Neural crest cell (in vitro differentiated cells): ENCODE measurements around the gene RBBP8NL. TPM values are rescaled to one million over a fixed set of nuclear protein-coding genes. Genes with fewer than 3 reads are reported as not detected.

Experiments used
- DNase-seq: peaks from one replicate; pipeline ENCODE4 v3.0.0; 2021; ENCODE audit warnings: low read depth, mixed read lengths, low spot score
- H3K27ac Mint-ChIP-seq: one replicate; pipeline ENCODE4 v1.8.0; 2021; ENCODE audit warnings: mild to moderate bottlenecking, mixed read lengths; ENCODE audit not compliant: unreplicated experiment
- H3K27me3 Mint-ChIP-seq: 2 replicates; pipeline ENCODE4 v1.8.0; 2021; ENCODE audit warnings: low read depth, mild to moderate bottlenecking, mixed read lengths
- H3K36me3 Mint-ChIP-seq: 2 replicates; pipeline ENCODE4 v1.8.0; 2021; ENCODE audit warnings: low read depth, mild to moderate bottlenecking, mixed read lengths
- H3K4me1 Mint-ChIP-seq: 2 replicates; pipeline ENCODE4 v1.8.0; 2021; ENCODE audit warnings: mixed read lengths
- H3K4me3 Mint-ChIP-seq: one replicate; pipeline ENCODE4 v1.8.0; 2021; ENCODE audit warnings: mild to moderate bottlenecking, mixed read lengths
- H3K9me3 Mint-ChIP-seq: 2 replicates; pipeline ENCODE4 v1.8.0; 2021; ENCODE audit warnings: mixed read lengths
- CTCF ChIP-seq: fragments of 200-600 bp; sonication (generic); conservative IDR thresholded peaks from 2 replicates; pipeline ENCODE4 v1.5.0; 2021; ENCODE audit warnings: antibody characterized with exemption, mild to moderate bottlenecking
- total RNA-seq: library from RNA; stranded (reverse); gene quantifications from 2 replicates; pipeline ENCODE4 v1.2.1, GENCODE V29; 2021

The RBBP8NL gene
- total RNA-seq, 1 donor from 2014 or later, result not detected

- TF ChIP-seq CTCF, result no peak
- H3K4me3 Mint-ChIP-seq, result no peak overlapping the region
- peak overlapping the region; percentile 31 for H3K27ac Mint-ChIP-seq
Observed at GRCh38 chr20:62446888-62447869, 19.8 kb upstream of the RBBP8NL start.

GRCh38 chr20:62446481-62446880 lies 19.1 kb upstream of the RBBP8NL start:
- Mint-ChIP-seq H3K27me3 (no peaks in the 10 kb centered on the region), H3K9me3 (no peaks in the 10 kb centered on the region), H3K27ac (no peak overlapping the region), H3K4me3 (no peak overlapping the region), H3K36me3 (no peaks in the 10 kb centered on the region), H3K4me1 (peaks cover 21% of the 10 kb centered on the region)
- no peak for DNase-seq
- TF ChIP-seq CTCF, result no peak

More at GRCh38 chr20:62446888-62447869, 19.8 kb upstream of the RBBP8NL start:
- no peaks in the 10 kb centered on the region for H3K9me3 Mint-ChIP-seq
- DNase-seq, result no peak
- H3K27me3 Mint-ChIP-seq, result no peaks in the 10 kb centered on the region
- H3K4me1 Mint-ChIP-seq, result peaks cover 21% of the 10 kb centered on the region
- H3K36me3 Mint-ChIP-seq, result no peaks in the 10 kb centered on the region

GRCh38 chr20:62445553-62446340 lies 18.4 kb upstream of the RBBP8NL start:
- no peak overlapping the region for H3K4me3 Mint-ChIP-seq
- no peak overlapping the region for H3K27ac Mint-ChIP-seq
- no peaks in the 10 kb centered on the region for H3K9me3 Mint-ChIP-seq
- no peaks in the 10 kb centered on the region for H3K27me3 Mint-ChIP-seq
- H3K36me3 Mint-ChIP-seq, result no peaks in the 10 kb centered on the region
- no peak for TF ChIP-seq CTCF
- no peak for DNase-seq
- peaks cover 21% of the 10 kb centered on the region for H3K4me1 Mint-ChIP-seq

- no peak for TF ChIP-seq CTCF
- DNase-seq, result no peak
- Mint-ChIP-seq H3K9me3 (no peaks in the 10 kb centered on the region), H3K36me3 (no peaks in the 10 kb centered on the region), H3K27me3 (no peaks in the 10 kb centered on the region), H3K4me3 (no peak overlapping the region), H3K27ac (no peak overlapping the region), H3K4me1 (peaks cover 16% of the 10 kb centered on the region)
Observed at GRCh38 chr20:62444286-62444685, 16.9 kb upstream of the RBBP8NL start.

GRCh38 chr20:62441987-62442539 lies 14.7 kb upstream of the RBBP8NL start:
- Mint-ChIP-seq H3K36me3 (no peaks in the 10 kb centered on the region), H3K4me1 (no peaks in the 10 kb centered on the region), H3K4me3 (no peak overlapping the region), H3K27ac (no peak overlapping the region), H3K9me3 (no peaks in the 10 kb centered on the region), H3K27me3 (no peaks in the 10 kb centered on the region)
- DNase-seq, result no peak
- no peak for TF ChIP-seq CTCF
